ENCODE data around the gene LTC4S. TPM values are rescaled to one million over a fixed set of nuclear protein-coding genes. Genes with fewer than 3 reads are reported as not detected.
A peak's percentile ranks its signal among the peaks of the same experiment; 100 is the strongest.
"Not testable (repeated sequence)": the region's sequence is repeated elsewhere in the genome, so short reads cannot be mapped to it uniquely, and the experiment has no call there.

The LTC4S gene
- total and polyA plus RNA-seq, 3 experiments from 2014 or later: 0.57 to 4.0 (median 1.0) TPM

DNA sequence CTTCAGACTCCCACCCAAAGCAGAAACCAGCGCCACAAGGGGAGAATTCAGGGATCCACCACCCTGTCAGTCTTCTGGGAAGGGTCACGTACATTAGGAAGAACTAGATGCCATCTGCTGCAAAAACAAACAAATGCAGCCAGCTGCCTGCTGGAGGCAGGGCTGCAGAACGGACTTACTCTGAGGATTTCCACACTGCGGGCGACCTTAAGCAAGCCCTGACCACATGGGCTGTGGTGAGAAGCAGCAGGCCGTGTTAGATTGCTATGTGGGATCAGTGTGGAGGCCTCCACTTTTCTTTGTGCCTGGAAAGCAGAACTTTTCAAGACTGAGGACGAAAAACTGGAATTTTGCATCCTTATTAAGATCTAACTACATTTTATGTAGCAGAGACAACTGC is 13.4 kb upstream of the LTC4S start:
- H3K4me3 Mint-ChIP-seq: no peak overlapping the region

DNA sequence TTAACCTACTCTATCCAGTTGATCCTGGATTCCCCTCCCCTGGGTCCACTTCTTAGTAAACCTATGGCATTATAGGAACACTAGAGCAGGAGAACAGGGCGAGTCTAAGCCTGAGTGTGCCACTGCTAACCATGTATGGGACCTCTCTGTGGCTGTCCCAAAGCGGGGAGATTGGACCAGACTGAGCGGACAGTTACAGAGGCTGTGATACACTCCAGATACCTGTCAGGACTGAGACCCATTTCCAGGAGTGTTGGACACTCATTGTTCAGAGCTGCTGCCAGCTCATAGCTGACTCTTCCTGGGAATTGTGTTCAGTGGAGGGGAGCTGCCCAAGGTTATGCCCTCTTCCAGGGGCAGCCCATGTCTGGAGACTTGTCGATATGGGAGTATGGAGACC is 11.9 kb upstream of the LTC4S start:
- H3K27me3 Mint-ChIP-seq: peaks cover 0 to 1% of the 10 kb centered on the region in 2 donors
- Histone ChIP-seq H3K4me1 (ENCODE audit: insufficient read depth, low read length) (no peaks in the 10 kb centered on the region), H3K9me3 (ENCODE audit: low read length) (no peaks in the 10 kb centered on the region), H3K27me3 (ENCODE audit: insufficient read depth, low read length, poor library complexity, severe bottlenecking) (no peaks in the 10 kb centered on the region), H3K36me3 (ENCODE audit: insufficient read depth, low read length) (no peaks in the 10 kb centered on the region), H3K27ac (ENCODE audit: low read depth, low read length) (no peak overlapping the region), H3K4me3 (ENCODE audit: low read length) (no peak overlapping the region)
- no peak for DNase-seq
- POLR2A ChIA-PET: no interaction called here
- peaks cover 0 to 40% (median 10%) of the 10 kb centered on the region in 3 donors for H3K36me3 Mint-ChIP-seq
- no peaks in the 10 kb centered on the region for H3K9me3 Mint-ChIP-seq
- no peaks in the 10 kb centered on the region for H3K4me1 Mint-ChIP-seq
- CTCF ChIA-PET: interaction anchor here (0.6 to 1.8 kb wide), 3 partner anchors 14 to 20 kb away, joined by 3 to 6 read pairs (median 4); no protein-coding TSS in a partner anchor
- H3K27ac Mint-ChIP-seq: peak overlapping the region in 2 of 8 donors; percentile 4 to 50
- no peak overlapping the region for H3K4me3 Mint-ChIP-seq

More for the DNA sequence above, 13.4 kb upstream of the LTC4S start:
- H3K9me3 Mint-ChIP-seq: no peaks in the 10 kb centered on the region
- H3K9me3 ChIP-seq (ENCODE audit: low read length): no peaks in the 10 kb centered on the region
- H3K36me3 ChIP-seq (ENCODE audit: insufficient read depth, low read length): peaks cover 10% of the 10 kb centered on the region
- peaks cover 0 to 54% (median 13%) of the 10 kb centered on the region in 3 donors for H3K36me3 Mint-ChIP-seq
- no peak overlapping the region for H3K4me3 ChIP-seq (ENCODE audit: low read length)
- H3K27ac ChIP-seq (ENCODE audit: low read depth, low read length): no peak overlapping the region
- POLR2A ChIA-PET: no interaction called here
- H3K4me1 Mint-ChIP-seq: no peaks in the 10 kb centered on the region
- H3K27ac Mint-ChIP-seq: no peak overlapping the region
- CTCF ChIA-PET: interaction anchor here (1.2 to 1.4 kb wide), 2 partner anchors 17 kb away, joined by 3 to 10 read pairs; no protein-coding TSS in a partner anchor
- H3K27me3 Mint-ChIP-seq: peaks cover 0 to 1% of the 10 kb centered on the region in 2 donors
- DNase-seq: no peak
- no peaks in the 10 kb centered on the region for H3K27me3 ChIP-seq (ENCODE audit: insufficient read depth, low read length, poor library complexity, severe bottlenecking)
- no peaks in the 10 kb centered on the region for H3K4me1 ChIP-seq (ENCODE audit: insufficient read depth, low read length)

DNA sequence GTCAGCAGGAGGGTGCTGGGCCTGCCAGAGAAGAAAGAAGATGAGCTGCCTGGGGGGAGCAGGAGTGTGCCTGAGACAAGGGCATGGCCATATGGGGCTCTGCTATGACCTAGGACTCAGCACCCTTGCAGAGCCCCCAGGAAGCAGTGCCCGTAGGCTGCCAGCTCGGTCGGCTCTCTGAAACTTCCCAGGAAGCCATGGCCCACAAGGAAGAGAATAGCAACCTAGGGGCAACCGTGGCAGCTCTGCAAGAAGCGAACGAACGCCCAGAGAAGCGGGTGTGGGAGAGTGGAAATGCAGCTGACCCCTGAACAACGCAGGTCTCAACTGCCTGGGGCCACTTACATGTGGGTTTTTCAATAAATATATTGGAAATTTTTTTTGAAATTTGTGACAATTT is 10.7 kb upstream of the LTC4S start:
- no peak overlapping the region for H3K4me3 ChIP-seq (ENCODE audit: low read length)
- POLR2A ChIA-PET: no interaction called here
- Mint-ChIP-seq H3K36me3 (peaks cover 0 to 29% (median 5%) of the 10 kb centered on the region in 3 donors), H3K4me1 (no peaks in the 10 kb centered on the region), H3K27me3 (no peaks in the 10 kb centered on the region), H3K27ac (no peak overlapping the region), H3K4me3 (no peak overlapping the region), H3K9me3 (no peaks in the 10 kb centered on the region)
- CTCF ChIA-PET: interaction anchor here (1.1 to 1.9 kb wide), 3 partner anchors 13 to 20 kb away, joined by 4 to 6 read pairs (median 6); no protein-coding TSS in a partner anchor
- no peaks in the 10 kb centered on the region for H3K9me3 ChIP-seq (ENCODE audit: low read length)
- no peak overlapping the region for H3K27ac ChIP-seq (ENCODE audit: low read depth, low read length)
- no peaks in the 10 kb centered on the region for H3K36me3 ChIP-seq (ENCODE audit: insufficient read depth, low read length)
- no peak for DNase-seq
- H3K4me1 ChIP-seq (ENCODE audit: insufficient read depth, low read length): no peaks in the 10 kb centered on the region
- no peaks in the 10 kb centered on the region for H3K27me3 ChIP-seq (ENCODE audit: insufficient read depth, low read length, poor library complexity, severe bottlenecking)

DNA sequence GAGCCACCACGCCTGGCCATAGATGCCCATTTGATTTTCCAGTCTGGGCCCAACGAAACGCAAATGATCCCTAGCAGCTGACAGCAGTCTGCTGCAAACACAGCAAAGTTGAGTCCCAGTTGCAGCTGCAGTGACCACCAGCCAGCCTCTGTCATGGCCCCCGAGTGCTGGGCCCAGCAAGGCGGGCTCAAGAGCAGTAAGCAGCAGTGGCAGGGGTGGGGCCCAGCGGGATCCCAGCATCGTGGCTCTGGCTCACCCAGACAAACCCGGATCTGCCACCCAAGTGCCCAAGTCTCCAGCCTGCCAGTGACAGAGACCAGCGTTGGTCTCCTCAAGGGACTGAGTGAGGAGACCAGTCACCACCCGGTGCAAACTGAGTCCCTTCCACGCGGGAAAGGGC is 6.9 kb upstream of the LTC4S start:
- Histone ChIP-seq H3K9me3 (ENCODE audit: low read length) (no peaks in the 10 kb centered on the region), H3K4me1 (ENCODE audit: insufficient read depth, low read length) (no peaks in the 10 kb centered on the region), H3K27me3 (ENCODE audit: insufficient read depth, low read length, poor library complexity, severe bottlenecking) (no peaks in the 10 kb centered on the region), H3K36me3 (ENCODE audit: insufficient read depth, low read length) (no peaks in the 10 kb centered on the region), H3K4me3 (ENCODE audit: low read length) (no peak overlapping the region), H3K27ac (ENCODE audit: low read depth, low read length) (no peak overlapping the region)
- H3K4me1 Mint-ChIP-seq: no peaks in the 10 kb centered on the region
- H3K9me3 Mint-ChIP-seq: no peaks in the 10 kb centered on the region
- H3K36me3 Mint-ChIP-seq: no peaks in the 10 kb centered on the region
- peak overlapping the region in 1 of 8 donors; percentile 50 for H3K27ac Mint-ChIP-seq
- ChIA-PET POLR2A (interaction anchor here (0.6 kb wide), 1 partner anchor 516 kb away, joined by 3 read pairs; no protein-coding TSS in a partner anchor), CTCF (interaction anchor here (1.0 to 1.3 kb wide), 2 partner anchors 9 to 15 kb away, joined by 3 to 4 read pairs; no protein-coding TSS in a partner anchor)
- H3K4me3 Mint-ChIP-seq: no peak overlapping the region
- no peak for DNase-seq
- H3K27me3 Mint-ChIP-seq: no peaks in the 10 kb centered on the region

DNA sequence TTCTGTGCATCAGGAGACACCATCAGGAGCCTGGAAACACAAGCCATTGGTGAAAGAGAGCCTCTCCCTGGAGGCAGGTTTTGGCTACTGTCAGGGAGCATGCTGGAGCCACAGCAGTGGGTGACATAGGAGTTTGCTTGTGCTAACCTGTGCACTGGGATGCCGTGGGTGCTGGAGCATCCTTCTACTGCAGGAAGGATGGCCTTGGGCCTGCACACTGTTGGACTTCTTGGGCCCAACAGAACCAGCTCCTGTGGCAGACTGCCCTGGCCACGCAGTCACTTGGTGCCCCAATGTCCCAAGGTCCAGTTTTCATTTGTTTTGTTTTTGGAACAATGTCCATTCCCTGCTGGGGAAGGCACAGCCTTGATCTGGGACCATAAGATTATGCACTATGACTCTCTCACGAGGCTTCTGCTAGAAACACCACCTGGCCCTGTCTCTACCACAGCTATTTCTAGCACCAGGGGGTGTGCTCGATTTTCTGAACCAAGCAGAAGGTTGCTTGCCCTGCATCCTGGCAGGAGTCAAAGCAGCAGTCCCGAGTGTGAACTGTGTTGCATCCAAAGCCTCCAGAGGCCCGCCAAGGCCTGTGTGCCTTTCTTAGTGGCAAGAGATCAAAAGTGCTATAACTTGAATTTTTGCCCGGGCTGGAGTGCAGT is 5.5 kb upstream of the LTC4S start:
- H3K9me3 ChIP-seq (ENCODE audit: low read length): no peaks in the 10 kb centered on the region
- H3K27ac ChIP-seq (ENCODE audit: low read depth, low read length): no peak overlapping the region
- H3K27me3 Mint-ChIP-seq: no peaks in the 10 kb centered on the region
- H3K4me3 Mint-ChIP-seq: no peak overlapping the region
- H3K4me3 ChIP-seq (ENCODE audit: low read length): no peak overlapping the region
- no peaks in the 10 kb centered on the region for H3K36me3 Mint-ChIP-seq
- H3K4me1 Mint-ChIP-seq: peaks cover 3 to 12% (median 7%) of the 10 kb centered on the region in 3 donors
- ChIA-PET CTCF (interaction anchor here (0.8 kb wide), 1 partner anchor 13 kb away, joined by 3 read pairs; no protein-coding TSS in a partner anchor), POLR2A (no interaction called here)
- H3K9me3 Mint-ChIP-seq: no peaks in the 10 kb centered on the region
- peaks cover 1% of the 10 kb centered on the region for H3K4me1 ChIP-seq (ENCODE audit: insufficient read depth, low read length)
- H3K36me3 ChIP-seq (ENCODE audit: insufficient read depth, low read length): no peaks in the 10 kb centered on the region
- DNase-seq: no peak
- no peaks in the 10 kb centered on the region for H3K27me3 ChIP-seq (ENCODE audit: insufficient read depth, low read length, poor library complexity, severe bottlenecking)
- H3K27ac Mint-ChIP-seq: peak overlapping the region in 1 of 8 donors; percentile 17

DNA sequence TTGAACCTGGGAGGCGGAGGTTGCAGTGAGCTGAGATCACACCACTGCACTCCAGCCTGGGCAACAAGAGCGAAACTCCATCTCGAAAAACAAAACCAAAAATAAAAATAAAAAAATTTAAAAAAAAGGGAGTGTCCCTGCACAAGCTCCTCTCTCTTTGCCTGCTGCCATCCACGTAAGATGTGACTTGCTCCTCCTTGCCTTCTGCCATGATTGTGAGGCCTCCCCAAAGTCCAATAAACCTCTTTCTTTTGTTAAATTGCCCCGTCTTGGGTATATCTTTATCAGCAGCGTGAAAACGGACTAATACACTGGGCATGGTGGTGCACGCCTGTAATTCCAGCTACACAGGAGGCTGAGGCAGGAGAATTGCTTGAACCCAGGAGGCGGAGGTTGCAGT is 4.5 kb upstream of the LTC4S start:
- DNase-seq; H3K36me3 Mint-ChIP-seq; H3K27ac ChIP-seq (ENCODE audit: low read depth, low read length); H3K9me3 ChIP-seq (ENCODE audit: low read length); H3K4me3 Mint-ChIP-seq; H3K27me3 ChIP-seq (ENCODE audit: insufficient read depth, low read length, poor library complexity, severe bottlenecking); POLR2A ChIA-PET; CTCF ChIA-PET; H3K27me3 Mint-ChIP-seq; H3K9me3 Mint-ChIP-seq; H3K27ac Mint-ChIP-seq; H3K36me3 ChIP-seq (ENCODE audit: insufficient read depth, low read length); H3K4me3 ChIP-seq (ENCODE audit: low read length): not testable (repeated sequence)
- H3K4me1 Mint-ChIP-seq: peaks cover 13 to 21% (median 16%) of the 10 kb centered on the region in 3 donors
- peaks cover 11% of the 10 kb centered on the region for H3K4me1 ChIP-seq (ENCODE audit: insufficient read depth, low read length)

DNA sequence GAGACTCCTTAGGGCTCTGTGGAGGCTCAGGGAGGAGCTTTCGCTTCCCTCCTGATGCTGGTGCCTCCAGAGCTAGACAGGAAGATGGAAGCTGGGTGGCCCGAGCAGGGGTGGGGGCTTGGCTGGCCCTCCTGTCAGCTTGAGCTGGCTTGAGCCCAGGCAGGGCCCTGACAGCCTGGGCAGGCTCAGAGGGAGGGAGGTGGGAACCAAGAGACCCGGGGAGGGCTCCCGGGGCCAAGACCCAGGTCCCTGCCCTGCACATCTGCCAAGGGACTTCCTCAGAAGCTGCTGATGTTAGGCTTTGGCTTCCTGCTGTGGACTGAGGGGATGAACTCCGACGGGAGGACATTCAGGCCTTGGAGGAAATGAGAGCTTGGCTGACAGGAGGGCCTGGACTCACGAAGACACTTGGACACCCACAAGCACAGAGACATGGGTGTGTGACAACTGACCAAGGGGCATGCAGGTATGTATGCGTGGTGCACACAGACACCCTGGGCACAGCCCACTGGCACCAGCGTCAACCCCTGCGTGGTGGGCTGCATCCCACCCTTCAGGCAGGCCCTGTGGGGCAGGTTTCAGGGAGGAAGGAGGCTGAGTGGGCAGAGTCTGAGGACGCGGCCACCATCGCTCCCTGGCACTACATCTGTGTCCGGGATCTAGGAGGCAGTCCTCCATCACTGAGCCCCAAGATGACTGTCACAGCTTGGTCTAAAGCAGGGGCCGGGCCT is 1.7 kb upstream of the LTC4S start:
- POLR2A ChIA-PET: no interaction called here
- Mint-ChIP-seq H3K36me3 (peaks cover 0 to 3% (median 0%) of the 10 kb centered on the region in 3 donors), H3K27me3 (no peaks in the 10 kb centered on the region), H3K4me1 (peaks cover 27 to 39% (median 27%) of the 10 kb centered on the region in 3 donors), H3K27ac (peak overlapping the region; percentile 29 to 86 (median 58)), H3K4me3 (peak overlapping the region in 2 of 7 donors; percentile 70 to 73), H3K9me3 (no peaks in the 10 kb centered on the region)
- CTCF ChIA-PET: interaction anchor here (0.9 to 1.7 kb wide), 5 partner anchors 10 to 116 kb away, joined by 3 to 6 read pairs (median 4); no protein-coding TSS in a partner anchor
- H3K4me3 ChIP-seq (ENCODE audit: low read length): no peak overlapping the region
- no peaks in the 10 kb centered on the region for H3K9me3 ChIP-seq (ENCODE audit: low read length)
- DNase-seq: no peak
- H3K4me1 ChIP-seq (ENCODE audit: insufficient read depth, low read length): peaks cover 28% of the 10 kb centered on the region
- no peak overlapping the region for H3K27ac ChIP-seq (ENCODE audit: low read depth, low read length)
- no peaks in the 10 kb centered on the region for H3K36me3 ChIP-seq (ENCODE audit: insufficient read depth, low read length)
- H3K27me3 ChIP-seq (ENCODE audit: insufficient read depth, low read length, poor library complexity, severe bottlenecking): no peaks in the 10 kb centered on the region

Measured in CD8-positive, alpha-beta memory T cell (primary cell).